Fibroblast of skin of scalp (primary cell): ENCODE data around the gene FEV.

Source experiments
- DNase-seq: peaks from one replicate; pipeline ENCODE4 v3.0.0-alpha.2; 2013

FEV gene

DNA sequence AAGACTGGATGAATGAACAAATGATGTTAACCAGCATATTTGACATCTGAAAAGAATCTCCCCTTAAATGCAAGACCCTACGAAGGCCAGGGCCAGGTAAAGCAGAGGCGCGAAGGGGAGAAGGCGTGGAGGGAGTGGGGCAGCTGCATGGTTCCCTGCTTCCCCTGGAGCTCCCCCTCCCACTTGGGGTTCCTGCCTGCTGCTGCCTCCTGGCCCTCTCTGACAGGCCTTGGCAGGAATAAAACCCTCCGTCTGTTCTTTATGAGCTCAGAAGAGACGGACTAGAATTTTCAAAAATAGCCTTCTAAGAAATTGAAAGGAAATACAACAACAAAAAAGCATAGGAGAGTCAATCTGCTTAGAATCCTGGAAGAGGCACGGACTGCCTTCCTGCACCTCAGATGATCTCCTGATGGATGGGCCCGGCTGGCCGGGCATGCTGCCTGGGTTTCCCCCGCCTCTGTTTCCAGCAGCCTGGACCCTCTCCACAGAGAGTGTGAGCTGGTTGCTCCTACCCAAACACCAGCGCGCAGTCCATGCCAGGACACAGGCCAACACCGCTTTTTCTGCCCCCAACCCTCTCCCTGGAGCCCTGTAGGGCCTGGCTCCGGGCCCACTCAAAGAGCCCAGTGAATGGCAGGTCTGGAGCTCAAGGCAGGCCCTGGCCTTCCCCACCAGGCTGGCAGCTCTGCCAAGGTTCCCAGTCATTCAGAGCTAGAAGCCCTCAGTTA is 32.4 kb upstream of the FEV start:
- DNase-seq = no peak

DNA sequence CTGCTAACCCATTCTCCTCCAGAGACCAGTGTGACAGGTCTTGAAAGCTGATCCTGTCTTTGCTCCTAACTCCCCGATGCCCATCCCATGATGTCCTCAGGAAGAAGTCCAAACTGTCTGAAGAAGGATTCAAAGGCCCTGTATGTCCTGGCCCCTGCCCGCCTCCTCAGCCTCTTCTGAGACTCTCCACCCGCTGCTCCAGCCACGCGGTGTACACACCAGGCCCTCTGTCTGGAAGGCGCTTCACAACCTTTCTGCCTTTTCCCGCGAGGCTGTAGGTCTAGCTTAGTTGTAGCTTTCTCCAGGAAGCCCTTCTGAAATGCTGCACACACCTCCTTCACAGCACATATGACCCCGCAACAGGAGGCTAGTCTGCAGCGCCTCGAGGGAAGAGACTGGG is 31.7 kb upstream of the FEV start:
- no peak for DNase-seq

DNA sequence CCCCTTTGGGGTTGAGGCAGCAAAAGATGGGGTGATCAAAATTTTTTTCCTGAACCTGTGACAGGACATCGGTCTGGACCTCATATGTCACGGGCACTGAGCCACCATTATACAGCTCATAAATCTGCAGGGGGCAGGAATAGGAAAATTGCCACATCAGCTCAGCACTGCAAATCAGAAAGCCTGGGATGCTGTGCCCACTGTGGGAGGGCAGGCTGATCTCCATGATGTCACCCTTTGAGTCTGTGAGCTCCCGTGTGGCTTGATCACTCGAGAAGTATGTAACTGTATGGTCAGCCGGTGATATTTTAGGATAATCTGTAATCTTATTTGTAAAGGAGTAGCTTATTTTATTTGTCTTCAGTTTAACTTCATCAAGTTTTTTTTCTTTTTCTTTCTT is 25.9 kb upstream of the FEV start:
- no peak for DNase-seq

DNA sequence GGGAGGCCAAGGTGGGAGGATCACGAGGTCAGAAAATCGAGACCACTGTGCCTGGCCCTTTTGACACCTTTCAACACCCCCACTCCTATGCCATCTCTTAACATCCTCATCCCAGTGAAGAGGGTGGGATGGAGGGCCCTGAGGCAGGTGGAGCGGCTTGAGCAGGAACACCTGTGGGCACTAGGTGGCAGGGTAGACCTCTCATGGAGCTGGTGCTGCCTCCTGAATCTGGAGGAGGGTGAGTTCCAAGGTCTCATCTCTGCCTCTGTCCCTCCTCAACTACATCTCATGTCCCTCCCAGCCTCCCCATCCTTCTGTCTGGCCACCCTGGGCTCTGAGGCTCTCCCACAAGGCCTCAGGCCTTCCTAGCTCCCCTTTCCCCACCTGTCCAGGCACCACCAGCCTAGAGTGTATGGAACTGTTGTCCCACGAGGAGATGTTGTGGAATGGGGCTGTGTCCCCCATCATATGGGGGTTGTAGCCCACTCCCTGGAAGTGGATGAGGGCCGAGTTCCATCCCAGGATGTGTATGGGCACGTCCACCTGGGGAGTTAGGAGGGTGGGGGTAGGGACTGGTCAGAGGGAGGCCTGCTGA is 25.3 kb upstream of the FEV start:
- no peak for DNase-seq

DNA sequence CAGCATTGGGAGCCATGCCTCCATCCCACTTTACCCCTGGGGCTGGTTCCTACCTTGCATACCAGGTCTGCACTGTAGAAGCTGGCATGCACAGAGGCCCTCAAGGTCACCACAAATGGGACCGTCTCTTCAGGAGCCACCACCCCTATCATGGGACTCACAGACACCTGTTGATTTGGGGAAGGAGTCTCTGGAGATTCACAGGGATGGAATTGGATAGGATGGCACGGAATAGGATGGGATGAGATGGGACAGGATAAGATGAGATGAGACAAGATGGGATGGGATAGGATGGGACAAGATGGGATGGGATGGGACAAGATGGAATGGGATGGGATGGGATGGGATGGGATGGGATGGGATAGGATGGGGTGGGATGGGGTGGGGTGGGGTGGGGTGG is 24.3 kb upstream of the FEV start:
- DNase-seq = no peak

DNA sequence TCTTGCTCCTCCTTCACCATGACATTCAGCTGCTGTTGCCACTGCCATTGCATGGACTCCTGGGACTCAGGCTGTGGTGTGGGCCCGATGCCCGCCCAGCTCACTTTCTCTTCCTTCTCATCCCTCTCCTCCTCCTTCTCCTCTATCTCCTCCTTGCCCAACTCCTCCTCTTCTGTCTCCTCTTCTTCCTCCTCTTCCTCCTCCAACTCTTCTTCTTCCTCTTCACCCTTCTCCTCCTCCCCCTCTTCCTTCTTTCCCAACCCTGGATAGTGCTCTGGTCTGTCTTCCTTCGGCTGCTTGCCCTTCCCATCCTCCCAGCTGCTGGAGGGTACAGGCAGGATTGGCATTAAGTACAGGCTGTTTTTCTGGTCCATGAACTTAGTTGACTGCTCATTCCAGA is 19.0 kb upstream of the FEV start:
- DNase-seq = no peak

DNA sequence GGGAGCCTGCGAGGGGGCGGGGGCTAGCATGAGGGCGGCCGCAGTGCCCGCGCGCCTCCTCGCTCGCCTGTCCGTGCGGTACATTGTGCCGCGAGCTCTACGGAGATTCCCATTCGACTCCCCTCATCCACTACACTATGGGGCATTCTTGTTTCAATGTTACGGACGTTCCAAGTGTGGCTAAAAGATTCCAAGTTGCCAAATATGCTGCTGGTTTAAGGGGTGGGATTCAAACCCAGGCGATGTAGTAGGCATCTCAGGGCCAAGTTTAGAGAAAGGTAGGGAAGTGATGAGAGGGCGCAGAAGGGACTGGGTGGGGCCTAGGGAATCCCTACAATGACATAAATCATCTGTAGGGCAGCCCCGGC is 18.3 kb upstream of the FEV start:
- no peak for DNase-seq

DNA sequence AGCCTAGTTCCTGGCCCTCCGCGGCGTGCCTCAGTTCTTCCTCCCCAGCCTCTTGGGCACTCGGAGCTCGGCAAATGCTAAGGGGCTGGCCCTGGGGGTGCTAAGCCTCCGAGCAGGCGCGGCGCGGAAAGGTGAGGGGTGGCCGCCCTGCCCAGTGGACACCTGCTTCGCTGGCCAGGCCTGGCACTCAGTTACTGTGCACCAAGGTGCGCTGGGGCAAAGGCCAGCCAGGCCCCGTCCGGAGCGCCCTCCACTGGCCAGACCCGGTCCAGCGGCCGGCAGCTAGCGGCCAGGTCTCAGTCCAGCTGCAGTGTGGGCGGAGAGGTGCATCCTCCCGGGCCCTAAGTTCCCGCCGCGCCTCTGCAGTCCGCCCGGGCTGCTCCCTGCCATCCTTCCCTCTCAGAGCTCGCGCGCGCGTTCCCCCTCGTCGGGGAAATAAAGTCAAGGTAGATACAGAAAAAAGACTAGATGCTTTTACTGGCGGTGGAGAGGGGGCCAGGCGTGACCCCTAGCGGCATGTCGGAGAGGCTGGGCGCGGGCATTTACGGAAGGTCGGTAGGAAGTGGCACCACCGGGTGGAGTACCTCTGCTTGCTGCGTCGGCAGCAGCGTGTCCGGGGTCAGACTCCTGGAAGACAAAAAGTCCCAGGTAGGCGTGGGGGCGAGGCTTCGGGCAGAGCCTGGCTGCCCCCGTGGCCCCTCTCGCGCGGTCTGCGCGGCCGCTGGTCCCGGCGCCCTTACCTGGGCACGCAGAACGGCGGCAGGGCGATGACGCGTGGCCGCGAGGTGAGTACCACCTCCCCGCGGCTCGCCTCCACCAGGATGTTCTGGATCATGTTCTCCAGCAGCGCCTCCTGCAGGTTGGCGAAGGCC is 17.6 kb upstream of the FEV start:
- DNase-seq = no peak

DNA sequence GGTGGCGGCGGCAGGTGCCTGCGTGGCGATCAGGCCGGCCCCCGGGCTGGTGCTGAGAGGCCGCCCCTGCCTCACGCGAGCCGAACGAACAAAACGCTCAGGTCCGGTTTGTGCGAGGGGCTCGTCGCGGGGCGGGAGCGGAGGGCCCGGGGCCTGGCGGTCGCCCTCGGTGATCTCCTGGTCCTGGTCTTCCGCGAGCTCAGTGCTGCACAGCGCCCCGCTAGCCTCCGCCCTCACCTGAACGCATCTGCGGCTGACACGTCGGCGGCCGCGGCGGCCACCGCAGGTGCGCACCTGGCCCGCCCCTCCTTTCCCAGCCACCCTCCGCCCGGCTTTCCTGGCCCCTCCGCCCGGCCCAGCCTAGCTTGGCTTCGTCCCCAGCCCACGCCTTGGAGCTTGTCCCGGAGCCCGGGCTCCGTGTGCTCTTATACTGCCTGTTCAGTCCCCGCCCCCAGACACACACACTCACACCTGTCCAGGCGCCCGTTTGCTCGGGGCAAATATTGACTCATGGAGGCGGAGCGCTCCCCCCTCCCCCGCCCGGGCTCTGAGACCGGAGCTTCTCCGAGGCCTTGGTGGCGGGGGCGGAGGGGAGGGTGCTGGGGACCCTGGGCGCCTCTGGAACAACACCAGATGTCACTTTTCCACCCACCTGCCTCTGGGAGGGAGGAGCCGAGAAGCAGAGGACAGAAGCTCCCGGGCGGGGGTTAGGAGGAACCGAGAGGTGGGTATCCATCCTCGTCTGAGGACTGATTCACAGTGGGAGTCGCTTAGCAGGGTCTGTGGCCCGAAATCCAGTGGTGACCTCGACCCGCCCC is 16.8 kb upstream of the FEV start:
- DNase-seq = no peak

DNA sequence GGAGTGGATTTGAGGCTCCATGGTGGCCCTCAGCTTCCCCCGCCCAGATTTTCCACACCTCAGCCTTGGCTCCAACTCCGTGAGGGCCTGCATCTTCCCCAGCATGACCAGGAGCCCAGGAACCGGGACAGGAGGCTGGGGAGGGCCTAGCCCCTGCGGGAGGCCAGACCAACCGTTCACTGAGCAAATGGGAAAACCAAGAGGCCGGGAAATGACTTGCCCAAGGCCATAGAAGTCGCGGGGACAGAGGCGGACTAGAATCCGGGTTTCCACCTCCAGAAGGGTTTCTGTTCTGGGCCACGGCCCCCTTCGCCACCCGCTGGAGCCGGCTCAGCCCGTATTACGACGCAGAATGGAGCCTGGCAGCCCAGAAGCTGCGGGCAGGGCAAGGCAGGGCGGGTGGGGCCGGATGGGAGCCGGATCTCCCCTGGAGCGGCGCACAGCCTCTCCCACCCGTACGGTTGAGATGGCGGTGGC is 16.2 kb upstream of the FEV start:
- no peak for DNase-seq

DNA sequence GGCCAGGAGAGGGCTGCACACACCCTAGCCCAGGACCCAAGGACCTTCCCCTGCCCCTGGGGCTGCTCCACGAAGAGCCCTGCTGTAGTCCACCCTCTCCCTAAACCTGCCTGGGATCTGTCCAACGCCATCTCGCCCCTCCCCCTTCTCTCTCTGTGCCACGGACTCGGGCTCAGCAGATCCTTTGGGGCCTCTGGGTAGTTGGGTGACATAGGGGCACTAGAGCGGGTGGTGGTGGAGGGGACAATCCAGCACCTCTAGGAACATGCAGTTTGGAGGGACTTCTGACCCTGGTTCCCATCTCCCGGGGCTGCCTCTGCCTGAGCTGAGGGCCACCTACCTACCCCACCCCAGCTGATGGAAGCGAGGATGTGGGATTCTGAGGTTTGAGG is 15.6 kb upstream of the FEV start:
- DNase-seq = no peak

DNA sequence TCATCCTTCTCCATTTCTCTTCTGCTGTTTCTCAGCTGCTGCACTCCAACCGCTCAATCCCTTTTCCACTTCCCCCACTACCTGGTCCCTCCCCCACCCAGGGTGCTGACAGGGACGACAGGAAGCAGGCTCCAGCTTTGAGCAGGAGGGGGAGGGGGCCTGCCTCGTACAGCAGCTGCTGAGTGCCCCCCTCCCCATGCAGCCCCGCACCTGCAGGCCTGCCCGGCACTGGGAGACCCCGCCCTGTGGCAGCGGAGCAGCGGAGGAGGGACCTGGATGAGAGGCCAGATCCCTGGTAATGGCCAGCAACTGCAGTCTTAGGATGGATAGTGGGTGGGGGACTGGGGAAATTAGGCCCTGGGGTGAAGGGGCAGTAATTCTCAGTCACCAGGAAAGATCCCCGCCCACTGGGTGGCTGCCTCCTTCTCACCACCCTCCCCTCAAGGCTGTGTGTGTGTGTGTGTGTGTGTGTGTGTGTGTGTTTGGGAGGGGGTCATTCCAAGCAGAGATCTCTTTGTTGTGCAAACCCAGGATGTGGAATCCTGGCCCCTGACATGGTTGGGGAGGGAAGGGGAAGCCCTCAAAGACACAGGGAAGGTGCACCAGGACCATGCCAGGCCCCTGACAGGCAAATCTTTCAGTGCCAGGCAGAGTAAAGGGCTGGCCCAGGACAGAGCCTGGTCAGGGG is 15.0 kb upstream of the FEV start:
- no peak for DNase-seq

DNA sequence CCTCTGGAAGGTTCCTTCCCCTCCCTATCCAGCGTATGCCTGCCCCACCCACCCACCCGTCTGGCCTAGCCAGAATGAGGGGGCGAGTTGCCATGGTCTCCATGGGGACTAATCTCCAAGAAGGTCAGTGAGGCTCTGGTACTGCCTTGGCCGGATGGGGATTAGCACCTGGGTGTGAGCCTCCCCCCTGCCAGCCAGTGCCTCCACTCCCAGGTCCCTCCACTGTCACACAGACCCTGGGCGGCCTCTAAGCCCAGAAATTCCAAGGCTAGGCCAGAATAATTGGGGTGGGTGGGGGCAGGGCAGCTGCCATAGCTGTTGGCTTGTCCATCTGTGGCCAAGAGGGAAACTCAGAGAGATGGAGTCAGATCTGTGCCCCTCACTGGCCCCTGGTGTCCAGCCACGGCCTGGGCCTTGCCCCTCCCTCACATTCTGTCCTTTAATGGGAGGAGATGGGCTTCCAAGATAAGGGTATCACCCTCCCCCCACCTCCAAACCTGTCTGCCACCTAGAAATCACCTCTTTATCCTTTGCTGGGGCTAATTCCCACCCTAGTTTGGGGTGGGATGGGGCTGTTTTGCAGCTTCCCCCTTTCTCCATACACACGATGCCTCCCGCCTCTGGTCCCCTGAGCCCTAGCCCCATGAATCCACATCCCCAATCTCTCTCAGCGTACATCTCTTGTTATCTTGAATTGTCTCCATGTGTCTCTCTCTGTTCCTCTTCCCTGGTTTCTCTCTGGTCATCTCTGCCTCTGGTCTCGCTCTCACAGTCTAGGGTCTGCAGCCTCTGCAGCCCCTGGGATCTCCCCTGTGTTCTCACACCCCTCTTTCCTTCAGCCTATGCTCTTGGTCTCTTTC is 14.3 kb upstream of the FEV start:
- no peak for DNase-seq

DNA sequence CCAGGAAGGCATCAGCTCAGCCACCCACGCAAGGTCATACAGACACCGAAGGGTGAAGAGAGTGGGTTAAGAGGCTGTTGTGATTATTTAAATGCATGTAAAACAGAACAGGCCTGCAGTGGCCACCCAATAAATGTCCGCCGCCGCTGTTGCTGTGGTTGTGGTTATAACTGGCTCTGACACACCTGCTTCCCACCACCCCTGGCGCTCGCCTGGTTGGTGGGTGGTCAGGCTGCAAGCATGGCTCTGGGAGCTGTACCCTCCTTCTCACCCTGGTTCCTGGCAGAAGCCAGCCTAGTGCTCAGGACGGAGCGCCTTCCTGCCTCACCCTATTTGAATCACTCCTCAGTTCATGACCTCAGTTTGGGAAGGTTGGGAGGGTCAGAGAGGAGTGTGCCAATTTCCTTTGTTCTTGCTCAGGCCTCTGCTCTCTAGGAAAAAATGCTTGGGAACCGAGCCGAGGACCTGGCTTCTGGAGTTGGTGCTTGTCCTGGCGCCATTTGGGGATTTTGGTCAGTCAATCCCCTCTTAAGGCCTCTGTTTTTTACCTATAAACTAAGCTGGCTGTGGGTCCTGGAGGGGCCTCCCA is 13.5 kb upstream of the FEV start:
- no peak for DNase-seq

DNA sequence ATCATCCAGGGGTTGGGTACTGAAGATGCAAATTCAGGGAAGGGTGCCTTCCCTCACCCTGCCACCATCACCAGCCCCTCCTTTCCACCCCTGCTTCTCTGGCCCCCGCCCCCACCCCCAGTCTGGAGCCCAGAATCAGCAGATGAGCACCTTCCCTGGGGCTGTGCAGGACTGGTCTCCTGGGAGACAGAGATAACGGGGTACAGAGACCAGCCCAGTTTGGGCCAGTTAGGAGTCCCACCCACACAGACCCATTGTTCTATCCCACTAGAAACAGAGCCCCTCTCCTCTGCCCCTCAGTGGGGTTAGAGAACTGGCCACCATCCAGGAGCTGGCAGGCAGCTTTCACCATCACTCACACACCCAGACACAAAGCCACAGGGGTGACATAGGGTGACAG is 12.7 kb upstream of the FEV start:
- DNase-seq = no peak

DNA sequence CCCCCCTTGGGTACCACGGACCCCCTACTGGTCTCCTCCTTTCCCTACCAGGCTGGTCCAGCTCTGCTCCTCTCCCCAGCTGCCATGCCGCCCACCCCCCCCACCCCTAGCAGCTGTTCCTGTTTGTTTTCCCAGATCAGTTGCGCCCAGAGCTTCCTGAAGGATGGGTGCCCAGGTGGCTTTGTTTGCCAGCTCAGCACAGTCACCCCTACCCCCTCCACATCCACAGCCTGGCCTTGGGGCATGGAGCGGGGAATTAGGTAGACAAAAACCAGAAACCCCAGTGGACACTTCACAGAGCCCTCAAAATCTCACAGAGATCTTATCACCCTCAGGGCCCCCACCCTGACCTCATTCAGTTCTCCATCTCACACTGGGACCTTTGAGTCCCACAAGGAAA is 12.0 kb upstream of the FEV start:
- no peak for DNase-seq

DNA sequence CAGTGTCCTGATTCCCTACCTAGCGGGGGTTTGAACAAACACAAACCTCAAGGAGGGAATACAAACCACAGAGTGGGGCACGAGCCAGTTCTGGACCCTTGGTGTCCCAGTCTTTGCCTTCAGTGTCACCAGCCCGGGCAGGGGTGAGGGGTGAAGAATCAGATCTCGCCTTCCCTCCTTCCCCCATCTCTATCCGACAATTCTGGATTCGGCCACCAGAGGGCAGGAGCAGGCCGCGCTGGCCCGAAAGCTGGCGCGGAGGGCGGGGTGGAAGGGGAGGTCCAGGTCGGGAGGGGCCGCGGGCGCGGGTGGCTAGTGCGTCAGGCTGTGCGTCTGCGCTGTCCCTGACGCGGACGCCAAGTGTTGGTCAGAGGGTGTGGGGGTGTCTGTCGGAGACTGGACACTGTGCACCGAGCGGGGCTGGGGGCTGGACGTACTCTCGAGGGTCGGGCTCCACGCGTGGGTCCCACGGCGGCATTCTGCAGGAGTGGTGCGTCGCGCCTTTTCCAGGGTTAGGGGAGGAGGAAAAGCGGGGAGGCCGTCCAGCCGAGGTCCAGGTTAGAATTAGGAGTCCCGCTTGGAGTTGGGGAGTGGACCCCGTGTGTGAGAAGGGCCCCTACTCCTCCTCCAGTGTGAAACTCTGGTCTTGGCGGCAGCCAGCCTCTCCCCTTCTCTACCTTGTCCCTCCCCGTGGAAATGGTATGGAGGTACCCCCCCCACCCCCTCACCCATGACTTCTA is 11.2 kb upstream of the FEV start:
- peak; percentile 71 for DNase-seq

DNA sequence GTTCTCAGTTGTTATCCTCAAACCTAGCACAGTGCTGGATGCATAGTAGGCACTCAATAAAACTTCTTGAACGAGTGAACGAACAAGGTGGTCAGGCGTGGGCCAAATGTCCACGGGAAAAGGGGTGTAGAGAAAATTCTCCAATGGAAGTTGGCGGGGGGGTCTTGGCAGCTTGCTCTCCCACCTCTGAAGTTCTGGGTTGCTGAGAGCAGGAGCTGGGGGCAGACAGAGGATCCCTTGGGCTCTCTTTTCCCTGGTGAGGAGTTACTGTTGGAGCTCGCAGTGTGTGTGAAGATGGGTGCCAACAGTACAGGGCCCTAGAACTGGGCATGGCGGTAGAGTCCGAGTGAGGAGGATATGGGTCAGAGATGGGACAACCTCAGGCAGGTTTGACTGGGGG is 10.6 kb upstream of the FEV start:
- no peak for DNase-seq

DNA sequence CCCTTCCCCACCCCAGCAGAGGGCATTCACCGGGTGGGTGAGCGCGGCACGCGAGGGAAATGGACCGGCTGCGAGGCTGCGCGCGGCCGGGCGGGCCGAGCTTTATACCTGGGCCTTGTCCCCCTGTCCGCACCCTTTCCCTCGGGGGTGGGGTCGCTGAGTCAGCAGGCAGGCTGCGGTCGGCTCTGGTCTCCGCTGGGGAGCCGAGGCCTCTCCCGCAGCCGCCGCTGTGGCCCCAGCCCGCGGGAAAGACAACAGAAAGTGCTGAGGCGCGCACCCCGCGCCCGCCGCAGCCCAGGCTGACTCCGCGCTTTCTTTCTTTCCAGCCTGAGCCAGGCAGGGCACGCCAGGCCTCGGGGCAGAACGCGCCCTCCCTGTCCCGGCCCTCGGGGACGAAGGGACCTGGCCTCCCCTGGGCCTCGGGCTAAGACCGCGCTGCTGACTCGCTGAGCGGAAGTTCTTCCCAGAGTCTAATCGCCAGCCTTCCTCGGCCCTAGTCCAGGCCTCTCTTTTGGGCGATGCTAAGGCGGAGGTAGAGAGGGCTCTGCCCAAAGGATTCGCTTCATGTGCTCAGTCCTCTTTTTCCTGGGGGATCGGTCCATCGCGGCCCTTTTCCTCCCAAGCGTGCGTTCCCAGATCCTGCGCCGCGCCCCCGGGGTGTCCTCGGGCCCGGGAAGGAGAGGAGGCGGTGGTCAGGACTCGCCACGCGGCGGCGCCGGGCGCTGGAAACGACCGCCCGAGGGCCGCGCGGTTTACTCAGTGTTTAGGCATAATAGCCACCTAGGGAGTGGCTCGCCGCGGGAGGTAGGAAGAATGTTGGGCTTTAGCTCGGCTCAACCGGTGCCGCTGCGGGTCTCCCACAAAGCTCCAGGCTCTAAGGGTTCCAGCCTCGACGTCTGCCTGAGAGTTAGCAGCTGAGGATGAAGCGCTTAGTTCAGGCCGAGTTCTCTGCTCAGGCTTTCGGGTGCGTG is 8.6 kb upstream of the FEV start, which contains the start of gene CRYBA2:
CRYBA2 (minus strand) TSS at position 78 of the 971 bp plus-strand sequence. CDS start 246 bp downstream, outside the sequence.
- no peak for DNase-seq
